Measurements from ENCODE around the gene VSIG10.
A peak's percentile ranks its signal among the peaks of the same experiment; 100 is the strongest.

The VSIG10 gene

GRCh38 chr12:118103601-118104382 is at the start of gene VSIG10:
VSIG10 (minus strand) TSS chr12:118104011; CDS start chr12:118103671, 340 bp downstream.
- Histone ChIP-seq H3K4me1 (ENCODE audit: low read length) (0 out of 2 replicates have a peak, but pooled peaks cover 3% of the 10 kb centered on the region), H2AFZ (ENCODE audit: low read depth, low read length) (peak within 1 kb of the TSS; percentile 84), H3K79me2 (ENCODE audit: low read length) (no peaks in the 10 kb centered on the region), H3K4me2 (ENCODE audit: low read length) (peak within 1 kb of the TSS; percentile 98), H3K36me3 (replicated peaks; ENCODE audit: low read depth, low read length) (no peaks in the 10 kb centered on the region), H3K9ac (ENCODE audit: low read length) (peak within 1 kb of the TSS; percentile 68), H3K4me3 (ENCODE audit: low read length) (peak within 1 kb of the TSS; percentile 86), H3K9me3 (ENCODE audit: insufficient read depth, low read length) (no peaks in the 10 kb centered on the region), H3K27me3 (ENCODE audit: low read depth, low read length) (peaks cover 7% of the 10 kb centered on the region; the same call in 1 of the 2 replicates), H4K20me1 (ENCODE audit: insufficient read depth, low read length) (no peaks in the 10 kb centered on the region), H3K27ac (ENCODE audit: low read length) (no peak within 1 kb of the TSS)
- TF ChIP-seq CTCF (IDR thresholded peaks at IDR 0.05; ENCODE audit: low read depth, low read length) = no peak
- TF ChIP-seq EZH2phosphoT487 (IDR thresholded peaks at IDR 0.05; ENCODE audit: low read depth) = no peak

GRCh38 chr12:118151755-118152154 is 47.9 kb upstream of the VSIG10 start:
- H3K9ac ChIP-seq (ENCODE audit: low read length) = no peak overlapping the region
- H3K27me3 ChIP-seq (ENCODE audit: low read depth, low read length) = no peaks in the 10 kb centered on the region
- no peak overlapping the region for H2AFZ ChIP-seq (ENCODE audit: low read depth, low read length)
- no peaks in the 10 kb centered on the region for H3K4me1 ChIP-seq (ENCODE audit: low read length)
- H3K27ac ChIP-seq (ENCODE audit: low read length) = no peak overlapping the region
- no peaks in the 10 kb centered on the region for H4K20me1 ChIP-seq (ENCODE audit: insufficient read depth, low read length)
- TF ChIP-seq CTCF (IDR thresholded peaks at IDR 0.05; ENCODE audit: low read depth, low read length) = no peak
- TF ChIP-seq EZH2phosphoT487 (IDR thresholded peaks at IDR 0.05; ENCODE audit: low read depth) = no peak
- no peaks in the 10 kb centered on the region for H3K9me3 ChIP-seq (ENCODE audit: insufficient read depth, low read length)
- no peak overlapping the region for H3K4me2 ChIP-seq (ENCODE audit: low read length)
- peaks cover 14% of the 10 kb centered on the region for H3K36me3 ChIP-seq (replicated peaks; ENCODE audit: low read depth, low read length)
- no peak overlapping the region for H3K4me3 ChIP-seq (ENCODE audit: low read length)
- H3K79me2 ChIP-seq (ENCODE audit: low read length) = no peaks in the 10 kb centered on the region

GRCh38 chr12:118150625-118151024 is 46.8 kb upstream of the VSIG10 start:
- Histone ChIP-seq H3K36me3 (replicated peaks; ENCODE audit: low read depth, low read length) (peaks cover 19% of the 10 kb centered on the region), H3K27me3 (ENCODE audit: low read depth, low read length) (no peaks in the 10 kb centered on the region), H3K27ac (ENCODE audit: low read length) (no peak overlapping the region), H3K9ac (ENCODE audit: low read length) (no peak overlapping the region), H4K20me1 (ENCODE audit: insufficient read depth, low read length) (no peaks in the 10 kb centered on the region), H3K4me2 (ENCODE audit: low read length) (no peak overlapping the region), H2AFZ (ENCODE audit: low read depth, low read length) (no peak overlapping the region), H3K9me3 (ENCODE audit: insufficient read depth, low read length) (no peaks in the 10 kb centered on the region), H3K79me2 (ENCODE audit: low read length) (no peaks in the 10 kb centered on the region), H3K4me3 (ENCODE audit: low read length) (no peak overlapping the region), H3K4me1 (ENCODE audit: low read length) (peaks cover 2% of the 10 kb centered on the region)
- no peak for TF ChIP-seq CTCF (IDR thresholded peaks at IDR 0.05; ENCODE audit: low read depth, low read length)
- no peak for TF ChIP-seq EZH2phosphoT487 (IDR thresholded peaks at IDR 0.05; ENCODE audit: low read depth)

- Histone ChIP-seq H3K4me1 (ENCODE audit: low read length) (peaks cover 9% of the 10 kb centered on the region), H3K36me3 (replicated peaks; ENCODE audit: low read depth, low read length) (peaks cover 32% of the 10 kb centered on the region), H3K4me2 (ENCODE audit: low read length) (no peak overlapping the region), H3K9me3 (ENCODE audit: insufficient read depth, low read length) (no peaks in the 10 kb centered on the region), H3K27me3 (ENCODE audit: low read depth, low read length) (no peaks in the 10 kb centered on the region), H3K27ac (ENCODE audit: low read length) (no peak overlapping the region), H3K4me3 (ENCODE audit: low read length) (no peak overlapping the region), H3K79me2 (ENCODE audit: low read length) (peaks cover 5% of the 10 kb centered on the region; the same call in 1 of the 2 replicates), H3K9ac (ENCODE audit: low read length) (no peak overlapping the region), H2AFZ (ENCODE audit: low read depth, low read length) (no peak overlapping the region), H4K20me1 (ENCODE audit: insufficient read depth, low read length) (peaks cover 4% of the 10 kb centered on the region; the same call in 1 of the 2 replicates)
- TF ChIP-seq CTCF (IDR thresholded peaks at IDR 0.05; ENCODE audit: low read depth, low read length) (no peak), EZH2phosphoT487 (IDR thresholded peaks at IDR 0.05; ENCODE audit: low read depth) (no peak)
These were observed 44.5 kb upstream of the VSIG10 start for GRCh38 chr12:118148287-118148686.

Data from OCI-LY3 (cell line).